Measurements from ENCODE around the gene STK10. TPM values are rescaled to one million over a fixed set of nuclear protein-coding genes. Genes with fewer than 3 reads are reported as not detected.

STK10 gene
- total RNA-seq, 1 donor from 2014 or later: 60.2 TPM

- H4K20me1 ChIP-seq (ENCODE audit: insufficient read depth, low read length): peaks cover 71% of the 10 kb centered on the region
- no peaks in the 10 kb centered on the region for H3K36me3 ChIP-seq (ENCODE audit: insufficient read depth, low read length)
- H3K9me3 Mint-ChIP-seq (ENCODE audit: unreplicated experiment): peaks cover 7% of the 10 kb centered on the region
- no peak overlapping the region for H3K4me3 ChIP-seq (ENCODE audit: insufficient read depth, low read depth, low read length)
- no peak overlapping the region for H3K4me3 Mint-ChIP-seq (ENCODE audit: unreplicated experiment)
- TF ChIP-seq CTCF (IDR thresholded peaks at IDR 0.05; ENCODE audit: insufficient read depth, low read depth, low read length) (no peak), EZH2 (IDR thresholded peaks at IDR 0.05; ENCODE audit: insufficient read depth, low read length) (no peak)
- H2AFZ ChIP-seq (ENCODE audit: low read depth, low read length): no peak overlapping the region
- DNase-seq (ENCODE audit: low read depth) (no peak), FAIRE-seq (no peak)
- no peaks in the 10 kb centered on the region for H3K27me3 ChIP-seq (ENCODE audit: insufficient read depth, low read length)
- no peak overlapping the region for H3K4me2 ChIP-seq (ENCODE audit: low read length)
- no peak overlapping the region for H3K27ac Mint-ChIP-seq (ENCODE audit: unreplicated experiment)
- peaks cover 19% of the 10 kb centered on the region for H3K4me1 ChIP-seq (ENCODE audit: insufficient read depth, low read length)
- no peak overlapping the region for H3K9ac ChIP-seq (ENCODE audit: low read length)
- no peaks in the 10 kb centered on the region for H3K27me3 Mint-ChIP-seq (ENCODE audit: low read depth, unreplicated experiment)
- peaks cover 16% of the 10 kb centered on the region for H3K36me3 Mint-ChIP-seq (ENCODE audit: low read depth, unreplicated experiment)
- no peak overlapping the region for H3K27ac ChIP-seq (ENCODE audit: low read depth, low read length)
- peaks cover 32% of the 10 kb centered on the region for H3K4me1 Mint-ChIP-seq (ENCODE audit: low read depth, unreplicated experiment)
- peaks cover 65% of the 10 kb centered on the region for H3K79me2 ChIP-seq (ENCODE audit: insufficient read depth, low read length)
- no peaks in the 10 kb centered on the region for H3K9me3 ChIP-seq (ENCODE audit: insufficient read depth, low read depth, low read length)
Measured at GRCh38 chr5:172141949-172142319, 46.1 kb downstream of the STK10 start.

GRCh38 chr5:172140866-172141265 lies 47.2 kb downstream of the STK10 start:
- no peaks in the 10 kb centered on the region for H3K36me3 ChIP-seq (ENCODE audit: insufficient read depth, low read length)
- DNase-seq (ENCODE audit: low read depth) (no peak), FAIRE-seq (no peak)
- Mint-ChIP-seq H3K36me3 (ENCODE audit: low read depth, unreplicated experiment) (peaks cover 15% of the 10 kb centered on the region), H3K4me1 (ENCODE audit: low read depth, unreplicated experiment) (peaks cover 26% of the 10 kb centered on the region), H3K27ac (ENCODE audit: unreplicated experiment) (no peak overlapping the region), H3K9me3 (ENCODE audit: unreplicated experiment) (peaks cover 7% of the 10 kb centered on the region), H3K4me3 (ENCODE audit: unreplicated experiment) (no peak overlapping the region), H3K27me3 (ENCODE audit: low read depth, unreplicated experiment) (no peaks in the 10 kb centered on the region)
- peaks cover 63% of the 10 kb centered on the region for H4K20me1 ChIP-seq (ENCODE audit: insufficient read depth, low read length)
- no peak overlapping the region for H3K4me2 ChIP-seq (ENCODE audit: low read length)
- H3K9ac ChIP-seq (ENCODE audit: low read length): no peak overlapping the region
- peaks cover 58% of the 10 kb centered on the region for H3K79me2 ChIP-seq (ENCODE audit: insufficient read depth, low read length)
- TF ChIP-seq EZH2 (IDR thresholded peaks at IDR 0.05; ENCODE audit: insufficient read depth, low read length) (no peak), CTCF (IDR thresholded peaks at IDR 0.05; ENCODE audit: insufficient read depth, low read depth, low read length) (no peak)
- no peaks in the 10 kb centered on the region for H3K9me3 ChIP-seq (ENCODE audit: insufficient read depth, low read depth, low read length)
- H3K4me3 ChIP-seq (ENCODE audit: insufficient read depth, low read depth, low read length): no peak overlapping the region
- H3K27ac ChIP-seq (ENCODE audit: low read depth, low read length): no peak overlapping the region
- peaks cover 19% of the 10 kb centered on the region for H3K4me1 ChIP-seq (ENCODE audit: insufficient read depth, low read length)
- no peaks in the 10 kb centered on the region for H3K27me3 ChIP-seq (ENCODE audit: insufficient read depth, low read length)
- H2AFZ ChIP-seq (ENCODE audit: low read depth, low read length): no peak overlapping the region

- no peaks in the 10 kb centered on the region for H3K27me3 Mint-ChIP-seq (ENCODE audit: low read depth, unreplicated experiment)
- H3K36me3 Mint-ChIP-seq (ENCODE audit: low read depth, unreplicated experiment): peaks cover 15% of the 10 kb centered on the region
- H3K36me3 ChIP-seq (ENCODE audit: insufficient read depth, low read length): no peaks in the 10 kb centered on the region
- H3K4me2 ChIP-seq (ENCODE audit: low read length): no peak overlapping the region
- FAIRE-seq (no peak), DNase-seq (ENCODE audit: low read depth) (no peak)
- H3K27ac Mint-ChIP-seq (ENCODE audit: unreplicated experiment): no peak overlapping the region
- no peak overlapping the region for H3K9ac ChIP-seq (ENCODE audit: low read length)
- no peak overlapping the region for H2AFZ ChIP-seq (ENCODE audit: low read depth, low read length)
- H3K4me1 ChIP-seq (ENCODE audit: insufficient read depth, low read length): peaks cover 19% of the 10 kb centered on the region
- peaks cover 25% of the 10 kb centered on the region for H3K4me1 Mint-ChIP-seq (ENCODE audit: low read depth, unreplicated experiment)
- peaks cover 56% of the 10 kb centered on the region for H4K20me1 ChIP-seq (ENCODE audit: insufficient read depth, low read length)
- H3K27me3 ChIP-seq (ENCODE audit: insufficient read depth, low read length): no peaks in the 10 kb centered on the region
- no peak overlapping the region for H3K4me3 Mint-ChIP-seq (ENCODE audit: unreplicated experiment)
- no peak for TF ChIP-seq EZH2 (IDR thresholded peaks at IDR 0.05; ENCODE audit: insufficient read depth, low read length)
- TF ChIP-seq CTCF (IDR thresholded peaks at IDR 0.05; ENCODE audit: insufficient read depth, low read depth, low read length): no peak
- H3K79me2 ChIP-seq (ENCODE audit: insufficient read depth, low read length): peaks cover 56% of the 10 kb centered on the region
- H3K4me3 ChIP-seq (ENCODE audit: insufficient read depth, low read depth, low read length): no peak overlapping the region
- H3K27ac ChIP-seq (ENCODE audit: low read depth, low read length): no peak overlapping the region
- H3K9me3 Mint-ChIP-seq (ENCODE audit: unreplicated experiment): peaks cover 7% of the 10 kb centered on the region
- no peaks in the 10 kb centered on the region for H3K9me3 ChIP-seq (ENCODE audit: insufficient read depth, low read depth, low read length)
Measured at GRCh38 chr5:172140120-172140519, 47.9 kb downstream of the STK10 start.
